Naive B cell (primary cell): ENCODE data around the gene SNX27. TPM values are rescaled to one million over a fixed set of nuclear protein-coding genes. Genes with fewer than 3 reads are reported as not detected.
A peak's percentile ranks its signal among the peaks of the same experiment; 100 is the strongest.

Experiments used
- ATAC-seq, 2 donors: fragments of 150-1000 bp; cut with Tn5 transposase; 2 replicates each; pipeline ENCODE4 v1.10.0; 2021; ENCODE audit warnings: low read depth in 2 of 2, mild to moderate bottlenecking in 2 of 2, moderate library complexity in 2 of 2
- DNase-seq: peaks from one replicate; pipeline ENCODE4 v3.0.0; 2022
- H3K27ac Mint-ChIP-seq, 6 donors: one replicate each; pipeline ENCODE4 v1.8.0; 2020 to 2022; ENCODE audit warnings: mild to moderate bottlenecking in 6 of 6, mixed read lengths in 6 of 6, moderate library complexity in 5 of 6, inconsistent platforms in 2 of 6
- H3K27me3 Mint-ChIP-seq, 3 donors: one replicate each; pipeline ENCODE4 v1.8.0; 2021 to 2022; ENCODE audit warnings: mixed read lengths in 3 of 3, mild to moderate bottlenecking in 1 of 3
- H3K36me3 Mint-ChIP-seq, 2 donors: one replicate each; pipeline ENCODE4 v1.8.0; 2020 to 2022; ENCODE audit warnings: mixed read lengths in 2 of 2, inconsistent platforms in 1 of 2, mild to moderate bottlenecking in 1 of 2
- H3K4me1 Mint-ChIP-seq, 3 donors: one replicate each; pipeline ENCODE4 v1.8.0; 2020 to 2022; ENCODE audit warnings: mixed read lengths in 3 of 3, inconsistent platforms in 1 of 3, mild to moderate bottlenecking in 1 of 3, moderate library complexity in 1 of 3
- H3K4me3 Mint-ChIP-seq, 8 donors: one replicate each; pipeline ENCODE4 v1.8.0; 2020 to 2022; ENCODE audit warnings: mild to moderate bottlenecking in 8 of 8, mixed read lengths in 8 of 8, moderate library complexity in 8 of 8, inconsistent platforms in 2 of 8
- H3K9me3 Mint-ChIP-seq, 7 donors: one replicate each; pipeline ENCODE4 v1.8.0; 2020 to 2022; ENCODE audit warnings: mixed read lengths in 7 of 7, mild to moderate bottlenecking in 5 of 7, inconsistent platforms in 2 of 7, moderate library complexity in 1 of 7
- polyA plus RNA-seq, 6 donors: library from polyadenylated mRNA; unstranded; fragments of 300-500 nt; fragmentation: Illumina TruSeq; gene quantifications; one replicate each; pipeline ENCODE4 v1.2.3, GENCODE V29; 2021; ENCODE audit warnings: low read depth in 6 of 6

Gene SNX27
- polyA plus RNA-seq, 6 donors from 2014 or later: 4.2 to 17.2 (median 13.1) TPM

GRCh38 chr1:151716405-151716762 lies 104.5 kb downstream of the SNX27 start:
- Mint-ChIP-seq H3K27me3 (peaks cover 45 to 87% (median 86%) of the 10 kb centered on the region in 3 donors), H3K4me1 (peaks cover 15 to 28% (median 20%) of the 10 kb centered on the region in 3 donors), H3K9me3 (peaks cover 0 to 3% (median 0%) of the 10 kb centered on the region in 7 donors), H3K4me3 (peak overlapping the region in 2 of 8 donors; percentile 40 to 41), H3K36me3 (peaks cover 0 to 16% of the 10 kb centered on the region in 2 donors), H3K27ac (peak overlapping the region in 1 of 6 donors; percentile 72)
- no peak for ATAC-seq
- no peak for DNase-seq

- ATAC-seq: no peak
- Mint-ChIP-seq H3K9me3 (peaks cover 0 to 3% (median 0%) of the 10 kb centered on the region in 7 donors), H3K4me3 (peak within 1 kb of the TSS in 4 of 8 donors; percentile 7 to 82 (median 31)), H3K27ac (peak within 1 kb of the TSS in 2 of 6 donors; percentile 52 to 72), H3K27me3 (peaks cover 45 to 84% (median 80%) of the 10 kb centered on the region in 3 donors), H3K36me3 (peaks cover 0 to 16% of the 10 kb centered on the region in 2 donors), H3K4me1 (peaks cover 15 to 34% (median 25%) of the 10 kb centered on the region in 3 donors)
- DNase-seq: peak; percentile 12
Measured at GRCh38 chr1:151716771-151717631, 105.2 kb downstream of the SNX27 start, which contains the start of gene CELF3. TSS of gene CELF3 (minus strand) at chr1:151716803. CDS start at chr1:151716020, 783 bp downstream.

GRCh38 chr1:151718011-151718431 lies 106.2 kb downstream of the SNX27 start:
- no peak overlapping the region for H3K27ac Mint-ChIP-seq
- H3K4me1 Mint-ChIP-seq: peaks cover 15 to 35% (median 25%) of the 10 kb centered on the region in 3 donors
- peaks cover 0 to 16% of the 10 kb centered on the region in 2 donors for H3K36me3 Mint-ChIP-seq
- H3K27me3 Mint-ChIP-seq: peaks cover 40 to 74% (median 70%) of the 10 kb centered on the region in 3 donors
- DNase-seq (no peak), ATAC-seq (no peak)
- H3K4me3 Mint-ChIP-seq: peak overlapping the region in 2 of 8 donors; percentile 10 to 55
- H3K9me3 Mint-ChIP-seq: peaks cover 0 to 3% (median 0%) of the 10 kb centered on the region in 7 donors

- H3K4me1 Mint-ChIP-seq: peaks cover 15 to 35% (median 25%) of the 10 kb centered on the region in 3 donors
- H3K27me3 Mint-ChIP-seq: peaks cover 40 to 68% (median 68%) of the 10 kb centered on the region in 3 donors
- peak overlapping the region in 1 of 8 donors; percentile 10 for H3K4me3 Mint-ChIP-seq
- ATAC-seq: no peak
- H3K36me3 Mint-ChIP-seq: peaks cover 0 to 16% of the 10 kb centered on the region in 2 donors
- no peak overlapping the region for H3K27ac Mint-ChIP-seq
- H3K9me3 Mint-ChIP-seq: peaks cover 0 to 3% (median 0%) of the 10 kb centered on the region in 7 donors
- DNase-seq: no peak
Measured at GRCh38 chr1:151718666-151719065, 106.8 kb downstream of the SNX27 start.

- H3K27ac Mint-ChIP-seq: peak overlapping the region in 3 of 6 donors; percentile 63 to 90 (median 78)
- H3K9me3 Mint-ChIP-seq: peaks cover 0 to 3% (median 0%) of the 10 kb centered on the region in 7 donors
- ATAC-seq: no peak
Measured at GRCh38 chr1:151720125-151720524, 108.3 kb downstream of the SNX27 start.

GRCh38 chr1:151720554-151720953 lies 108.7 kb downstream of the SNX27 start:
- DNase-seq (peak; percentile 8), ATAC-seq (peak; percentile 34 to 41)
- H3K27ac Mint-ChIP-seq: peak overlapping the region in 4 of 6 donors; percentile 78 to 93 (median 88)
- H3K4me1 Mint-ChIP-seq: peaks cover 15 to 35% (median 25%) of the 10 kb centered on the region in 3 donors
- peaks cover 44 to 64% (median 53%) of the 10 kb centered on the region in 3 donors for H3K27me3 Mint-ChIP-seq
- H3K36me3 Mint-ChIP-seq: peaks cover 0 to 9% of the 10 kb centered on the region in 2 donors
- H3K4me3 Mint-ChIP-seq: peak overlapping the region; percentile 79 to 96 (median 88)
- peaks cover 0 to 3% (median 0%) of the 10 kb centered on the region in 7 donors for H3K9me3 Mint-ChIP-seq

More at GRCh38 chr1:151720125-151720524, 108.3 kb downstream of the SNX27 start:
- no peak for DNase-seq
- peaks cover 0 to 13% of the 10 kb centered on the region in 2 donors for H3K36me3 Mint-ChIP-seq
- peaks cover 15 to 35% (median 25%) of the 10 kb centered on the region in 3 donors for H3K4me1 Mint-ChIP-seq
- H3K4me3 Mint-ChIP-seq: peak overlapping the region; percentile 79 to 96 (median 88)
- H3K27me3 Mint-ChIP-seq: peaks cover 43 to 64% (median 53%) of the 10 kb centered on the region in 3 donors

GRCh38 chr1:151720974-151721787 lies 109.3 kb downstream of the SNX27 start, which contains the start of gene RIIAD1:
TSS of gene RIIAD1 (plus strand) at chr1:151721522. CDS start at chr1:151721537, 15 bp downstream.
- H3K4me3 Mint-ChIP-seq: peak within 1 kb of the TSS; percentile 79 to 96 (median 88)
- peak within 1 kb of the TSS in 5 of 6 donors; percentile 43 to 93 (median 85) for H3K27ac Mint-ChIP-seq
- ATAC-seq (peak; percentile 85), DNase-seq (peak; percentile 41)
- H3K4me1 Mint-ChIP-seq: peaks cover 15 to 35% (median 25%) of the 10 kb centered on the region in 3 donors
- H3K36me3 Mint-ChIP-seq: peaks cover 0 to 7% of the 10 kb centered on the region in 2 donors
- H3K9me3 Mint-ChIP-seq: peaks cover 0 to 5% (median 0%) of the 10 kb centered on the region in 7 donors
- H3K27me3 Mint-ChIP-seq: peaks cover 50 to 64% (median 53%) of the 10 kb centered on the region in 3 donors

GRCh38 chr1:151721788-151722510 lies 110.1 kb downstream of the SNX27 start:
- no peak for ATAC-seq
- Mint-ChIP-seq H3K4me3 (peak overlapping the region; percentile 79 to 94 (median 84)), H3K36me3 (peaks cover 0 to 4% of the 10 kb centered on the region in 2 donors), H3K27ac (peak overlapping the region in 1 of 6 donors; percentile 33), H3K9me3 (peaks cover 0 to 5% (median 0%) of the 10 kb centered on the region in 7 donors), H3K27me3 (peaks cover 48 to 64% (median 48%) of the 10 kb centered on the region in 3 donors), H3K4me1 (peaks cover 12 to 32% (median 23%) of the 10 kb centered on the region in 3 donors)
- DNase-seq: no peak

- Mint-ChIP-seq H3K27me3 (peaks cover 37 to 63% (median 38%) of the 10 kb centered on the region in 3 donors), H3K4me3 (peak overlapping the region in 1 of 8 donors; percentile 42), H3K9me3 (peaks cover 0 to 2% (median 0%) of the 10 kb centered on the region in 7 donors), H3K36me3 (no peaks in the 10 kb centered on the region), H3K4me1 (peaks cover 8 to 20% (median 18%) of the 10 kb centered on the region in 3 donors), H3K27ac (no peak overlapping the region)
- no peak for DNase-seq
- ATAC-seq: no peak
Measured at GRCh38 chr1:151723726-151724370, 112.0 kb downstream of the SNX27 start.

GRCh38 chr1:151728151-151729054 lies 116.6 kb downstream of the SNX27 start:
- H3K9me3 Mint-ChIP-seq: peaks cover 0 to 2% (median 0%) of the 10 kb centered on the region in 7 donors
- DNase-seq (no peak), ATAC-seq (no peak)
- H3K36me3 Mint-ChIP-seq: peaks cover 0 to 3% of the 10 kb centered on the region in 2 donors
- H3K4me1 Mint-ChIP-seq: no peaks in the 10 kb centered on the region
- no peak overlapping the region for H3K4me3 Mint-ChIP-seq
- H3K27ac Mint-ChIP-seq: no peak overlapping the region
- peaks cover 46 to 84% (median 59%) of the 10 kb centered on the region in 3 donors for H3K27me3 Mint-ChIP-seq
